Prostate gland (tissue), 2 donors: ENCODE results near the gene COX10. TPM values are rescaled to one million over a fixed set of nuclear protein-coding genes. Genes with fewer than 3 reads are reported as not detected.
"Not testable (repeated sequence)": the region's sequence is repeated elsewhere in the genome, so short reads cannot be mapped to it uniquely, and the experiment has no call there.

Experiments
- DNase-seq: peaks from one replicate; pipeline ENCODE4 v3.0.0-alpha.2; 2019; ENCODE audit warnings: low spot score
- H3K27ac ChIP-seq, 2 donors: fragments of 200-600 bp; sonication (generic); 2 replicates each; pipeline ENCODE4 v1.5.1; 2017 to 2019
- H3K27me3 ChIP-seq: fragments of 200-600 bp; sonication (generic); replicated peaks from 2 replicates; pipeline ENCODE4 v1.5.1; 2019; ENCODE audit not compliant: insufficient read depth
- H3K36me3 ChIP-seq, 2 donors: fragments of 200-600 bp; sonication (generic); 1 replicate in 1 of 2; 2 replicates in 1 of 2; pipeline versions ENCODE4 v1.5.1 to v1.8.1; 2017 to 2019
- H3K4me1 ChIP-seq: fragments of 200-600 bp; sonication (generic); replicated peaks from 2 replicates; pipeline ENCODE4 v1.5.1; 2019
- H3K4me3 ChIP-seq, 2 donors: fragments of 200-600 bp; sonication (generic); 2 replicates each; pipeline ENCODE4 v1.5.1; 2017 to 2019
- H3K9me3 ChIP-seq: fragments of 200-600 bp; sonication (generic); 2 replicates; pipeline ENCODE4 v1.5.1; 2017
- CTCF ChIP-seq, 4 experiments: fragments of 200-600 bp in 2 of 4; fragments of 450-650 bp in 2 of 4; sonication (generic) in 2 of 4; IDR thresholded peaks; 1 replicate in 3 of 4; 2 replicates in 1 of 4; pipeline ENCODE4 v1.5.1; 2016 to 2019; ENCODE audit warnings: antibody characterized with exemption in 4 of 4, mild to moderate bottlenecking in 2 of 4, moderate library complexity in 2 of 4
- POLR2A ChIP-seq: fragments of 450-650 bp; IDR thresholded peaks from one replicate; pipeline ENCODE4 v1.6.1; 2016; ENCODE audit warnings: antibody characterized with exemption, mild to moderate bottlenecking
- POLR2AphosphoS5 ChIP-seq: sonication (generic); formaldehyde crosslinking; IDR thresholded peaks from one replicate; pipeline ENCODE4 v1.6.1; 2017; ENCODE audit warnings: antibody characterized with exemption
- WGBS: methylation state at CpG from one replicate; pipeline ENCODE4 v1.1.5; 2018; 5-methylcytosine and 5-hydroxymethylcytosine counted together
- intact Hi-C: fragments of 100-400 bp; cut with DNase I; formaldehyde crosslinking; loops from one replicate; pipeline ENCODE4 v1.14.2; 2022
- total RNA-seq, 2 donors: library from RNA; depleted of rRNA; stranded (reverse); fragments of >200 nt; gene quantifications; one replicate each; pipeline ENCODE4 v1.1.0, GENCODE V29; 2016

Gene COX10
- total RNA-seq, 2 donors from 2014 or later = 16.5 to 35.1 TPM

GRCh38 chr17:14169287-14169686 lies 100.0 kb downstream of the COX10 start:
- Histone ChIP-seq H3K9me3 (no peaks in the 10 kb centered on the region), H3K4me3 (no peak overlapping the region), H3K4me1 (no peaks in the 10 kb centered on the region), H3K27me3 (no peaks in the 10 kb centered on the region), H3K27ac (no peak overlapping the region), H3K36me3 (no peaks in the 10 kb centered on the region)
- DNase-seq = no peak
- WGBS = 90% methylated on average over 2 of the region's 2 CpGs
- TF ChIP-seq POLR2A = no peak
- TF ChIP-seq POLR2AphosphoS5 = no peak
- intact Hi-C loops = no loop called here

- TF ChIP-seq POLR2AphosphoS5 (peak; percentile 38), CTCF (IDR thresholded peaks at IDR 0.05) (no peak)
- Histone ChIP-seq H3K27me3 (no peaks in the 10 kb centered on the region), H3K9me3 (no peaks in the 10 kb centered on the region), H3K36me3 (no peaks in the 10 kb centered on the region), H3K27ac (no peak overlapping the region), H3K4me3 (no peak overlapping the region), H3K4me1 (no peaks in the 10 kb centered on the region)
- 73% methylated on average over 1 of the region's 1 CpG for WGBS
- intact Hi-C loops = no loop called here
- DNase-seq = no peak
Measured at GRCh38 chr17:14169901-14170300, 100.6 kb downstream of the COX10 start.

- 48% methylated on average over 3 of the region's 3 CpGs for WGBS
- H3K4me3 ChIP-seq, H3K9me3 ChIP-seq, H3K36me3 ChIP-seq, DNase-seq, H3K4me1 ChIP-seq, intact Hi-C loops, H3K27me3 ChIP-seq, H3K27ac ChIP-seq: not testable (repeated sequence)
Measured at GRCh38 chr17:14176989-14177388, 107.7 kb downstream of the COX10 start.

GRCh38 chr17:14177801-14178200 lies 108.5 kb downstream of the COX10 start:
- H3K4me3 ChIP-seq, H3K27me3 ChIP-seq, DNase-seq, intact Hi-C loops, H3K27ac ChIP-seq, H3K4me1 ChIP-seq, H3K36me3 ChIP-seq, H3K9me3 ChIP-seq: not testable (repeated sequence)
- WGBS = 100% methylated on average over 1 of the region's 4 CpGs

- H3K4me3 ChIP-seq, H3K4me1 ChIP-seq, H3K27me3 ChIP-seq, H3K27ac ChIP-seq, H3K36me3 ChIP-seq, intact Hi-C loops, H3K9me3 ChIP-seq, DNase-seq: not testable (repeated sequence)
- no CpG with 5 or more reads among the region's 1 CpG for WGBS
Measured at GRCh38 chr17:14179951-14180350, 110.6 kb downstream of the COX10 start.

- intact Hi-C loops, H3K36me3 ChIP-seq, H3K27me3 ChIP-seq, H3K4me1 ChIP-seq, DNase-seq, H3K9me3 ChIP-seq, H3K4me3 ChIP-seq, H3K27ac ChIP-seq: not testable (repeated sequence)
- WGBS = 94% methylated on average over 6 of the region's 6 CpGs
Measured at GRCh38 chr17:14182084-14182483, 112.8 kb downstream of the COX10 start.

GRCh38 chr17:14184536-14184935 lies 115.2 kb downstream of the COX10 start:
- H3K4me3 ChIP-seq, H3K27me3 ChIP-seq, H3K4me1 ChIP-seq, H3K27ac ChIP-seq, H3K9me3 ChIP-seq, intact Hi-C loops, DNase-seq, H3K36me3 ChIP-seq: not testable (repeated sequence)
- 86% methylated on average over 4 of the region's 5 CpGs for WGBS

- intact Hi-C loops, H3K4me1 ChIP-seq, DNase-seq, H3K9me3 ChIP-seq, H3K36me3 ChIP-seq, H3K27ac ChIP-seq, H3K27me3 ChIP-seq, H3K4me3 ChIP-seq: not testable (repeated sequence)
- WGBS = 93% methylated on average over 1 of the region's 4 CpGs
Measured at GRCh38 chr17:14186443-14186842, 117.1 kb downstream of the COX10 start.

- H3K9me3 ChIP-seq, intact Hi-C loops, DNase-seq, H3K4me3 ChIP-seq, H3K27me3 ChIP-seq, H3K36me3 ChIP-seq, H3K4me1 ChIP-seq, H3K27ac ChIP-seq: not testable (repeated sequence)
- no CpG with 5 or more reads among the region's 1 CpG for WGBS
Measured at GRCh38 chr17:14190774-14191173, 121.5 kb downstream of the COX10 start.

- H3K36me3 ChIP-seq, intact Hi-C loops, H3K9me3 ChIP-seq, H3K27ac ChIP-seq, H3K27me3 ChIP-seq, H3K4me3 ChIP-seq, H3K4me1 ChIP-seq, DNase-seq: not testable (repeated sequence)
Measured at GRCh38 chr17:14191469-14191868, 122.2 kb downstream of the COX10 start.

GRCh38 chr17:14192039-14192438 lies 122.7 kb downstream of the COX10 start:
- DNase-seq, H3K4me1 ChIP-seq: not testable (repeated sequence)
- 95% methylated on average over 10 of the region's 11 CpGs for WGBS

GRCh38 chr17:14192636-14193344 lies 123.5 kb downstream of the COX10 start:
- intact Hi-C loops, H3K27me3 ChIP-seq, H3K9me3 ChIP-seq, H3K4me3 ChIP-seq, H3K27ac ChIP-seq, H3K36me3 ChIP-seq, H3K4me1 ChIP-seq, DNase-seq: not testable (repeated sequence)
- WGBS = 84% methylated on average over 13 of the region's 13 CpGs

More at GRCh38 chr17:14192039-14192438, 122.7 kb downstream of the COX10 start:
- H3K4me3 ChIP-seq, H3K27me3 ChIP-seq, intact Hi-C loops, H3K9me3 ChIP-seq, H3K36me3 ChIP-seq, H3K27ac ChIP-seq: not testable (repeated sequence)
